H9 (cell line): ENCODE results near the gene CYP2B6. TPM values are rescaled to one million over a fixed set of nuclear protein-coding genes. Genes with fewer than 3 reads are reported as not detected.

Source experiments
- DNase-seq: peaks from one replicate; pipeline ENCODE4 v3.0.0-alpha.2; 2017
- H2AFZ ChIP-seq: one replicate; pipeline ENCODE4 v1.6.1; 2013; ENCODE audit warnings: mild to moderate bottlenecking, low read length, control low read depth, moderate library complexity
- H2AK5ac ChIP-seq: 2 replicates; pipeline ENCODE4 v1.6.1; 2013; ENCODE audit warnings: low read length, control low read depth, mixed read lengths; ENCODE audit not compliant: insufficient read length
- H2BK120ac ChIP-seq: one replicate; pipeline ENCODE4 v1.6.1; 2013; ENCODE audit warnings: low read depth, mild to moderate bottlenecking, low read length, control low read depth, inconsistent platforms; ENCODE audit not compliant: poor library complexity, severe bottlenecking
- H2BK12ac ChIP-seq: 2 replicates; pipeline ENCODE4 v1.6.1; 2013; ENCODE audit warnings: low read length, control low read depth, mixed read lengths, low read depth; ENCODE audit not compliant: insufficient read length
- H2BK15ac ChIP-seq: 2 replicates; pipeline ENCODE4 v1.6.1; 2013; ENCODE audit warnings: low read depth, low read length, control low read depth
- H2BK20ac ChIP-seq: one replicate; pipeline ENCODE4 v1.6.1; 2013; ENCODE audit warnings: low read depth, mild to moderate bottlenecking, low read length, control low read depth, inconsistent platforms; ENCODE audit not compliant: poor library complexity, severe bottlenecking
- H2BK5ac ChIP-seq: 2 replicates; pipeline ENCODE4 v1.6.1; 2013; ENCODE audit warnings: low read length, control low read depth, mixed read lengths; ENCODE audit not compliant: insufficient read length
- H3K14ac ChIP-seq: 2 replicates; pipeline ENCODE4 v1.6.1; 2013; ENCODE audit warnings: low read length, control low read depth; ENCODE audit not compliant: insufficient read depth
- H3K18ac ChIP-seq: 2 replicates; pipeline ENCODE4 v1.6.1; 2013; ENCODE audit warnings: low read depth, mild to moderate bottlenecking, mixed read lengths, low read length, control low read depth; ENCODE audit not compliant: insufficient read length
- H3K23ac ChIP-seq: 2 replicates; pipeline ENCODE4 v1.6.1; 2013; ENCODE audit warnings: low read length, control low read depth, mixed read lengths, low read depth; ENCODE audit not compliant: insufficient read length
- H3K23me2 ChIP-seq: 2 replicates; pipeline ENCODE4 v1.6.1; 2013; ENCODE audit warnings: low read depth, mild to moderate bottlenecking, mixed read lengths, low read length, control low read depth; ENCODE audit not compliant: insufficient read length, poor library complexity, severe bottlenecking
- H3K27ac ChIP-seq: 2 replicates; pipeline ENCODE4 v1.5.1; 2013; ENCODE audit warnings: low read length, control low read depth, mixed read lengths, low read depth; ENCODE audit not compliant: insufficient read length
- H3K27me3 ChIP-seq: 2 replicates; pipeline ENCODE4 v1.6.1; 2013; ENCODE audit warnings: low read length, control low read depth, inconsistent platforms; ENCODE audit not compliant: insufficient read depth
- H3K4ac ChIP-seq: 2 replicates; pipeline ENCODE4 v1.6.1; 2013; ENCODE audit warnings: low read depth, mild to moderate bottlenecking, control low read depth, inconsistent platforms, low read length, moderate library complexity
- H3K4me1 ChIP-seq: 2 replicates; pipeline ENCODE4 v1.6.1; 2013; ENCODE audit warnings: low read length, control low read depth, inconsistent platforms; ENCODE audit not compliant: insufficient read depth
- H3K4me2 ChIP-seq: 2 replicates; pipeline ENCODE4 v1.6.1; 2013; ENCODE audit warnings: low read length, control low read depth, mixed read lengths; ENCODE audit not compliant: insufficient read length, insufficient read depth
- H3K56ac ChIP-seq: 2 replicates; pipeline ENCODE4 v1.6.1; 2013; ENCODE audit warnings: low read depth, mild to moderate bottlenecking, mixed read lengths, low read length, control low read depth; ENCODE audit not compliant: insufficient read length
- H3K79me1 ChIP-seq: 2 replicates; pipeline ENCODE4 v1.6.1; 2013; ENCODE audit warnings: low read depth, mild to moderate bottlenecking, moderate library complexity, low read length, control low read depth, inconsistent platforms; ENCODE audit not compliant: insufficient read depth, poor library complexity, severe bottlenecking
- H3K79me2 ChIP-seq: 2 replicates; pipeline ENCODE4 v1.6.1; 2013; ENCODE audit warnings: low read length, control low read depth, inconsistent platforms; ENCODE audit not compliant: insufficient read depth
- H3K9ac ChIP-seq: 2 replicates; pipeline ENCODE4 v1.6.1; 2013; ENCODE audit warnings: low read length, control low read depth, mixed read lengths; ENCODE audit not compliant: insufficient read length; ENCODE audit errors: extremely low read depth
- H3K9me3 ChIP-seq: one replicate; pipeline ENCODE4 v1.6.1; 2013; ENCODE audit warnings: low read depth, low read length, inconsistent platforms; ENCODE audit not compliant: control insufficient read depth
- H3T11ph ChIP-seq: one replicate; pipeline ENCODE4 v1.6.1; 2013; ENCODE audit warnings: mild to moderate bottlenecking, low read length, control low read depth, inconsistent platforms
- H4K20me1 ChIP-seq: one replicate; pipeline ENCODE4 v1.6.1; 2013; ENCODE audit not compliant: control insufficient read depth, insufficient read length, insufficient read depth
- H4K5ac ChIP-seq: 2 replicates; pipeline ENCODE4 v1.6.1; 2013; ENCODE audit warnings: low read depth, mild to moderate bottlenecking, mixed read lengths, low read length, control low read depth; ENCODE audit not compliant: insufficient read length
- H4K8ac ChIP-seq: replicated peaks from 2 replicates; pipeline ENCODE4 v1.6.1; 2013; ENCODE audit warnings: low read length, control low read depth, mixed read lengths, low read depth; ENCODE audit not compliant: insufficient read length
- H4K91ac ChIP-seq: 2 replicates; pipeline ENCODE4 v1.6.1; 2013; ENCODE audit warnings: low read depth, mild to moderate bottlenecking, moderate library complexity, mixed read lengths, low read length, control low read depth; ENCODE audit not compliant: insufficient read length
- H3K27ac Mint-ChIP-seq, 3 experiments: 2 replicates in 2 of 3; 3 replicates in 1 of 3; pipeline ENCODE4 v1.8.0; 2020 to 2021; ENCODE audit warnings: mixed read lengths in 3 of 3, mild to moderate bottlenecking in 1 of 3, moderate library complexity in 1 of 3
- H3K27me3 Mint-ChIP-seq: 2 replicates; pipeline ENCODE4 v1.8.0; 2021; ENCODE audit warnings: low read depth, mild to moderate bottlenecking, moderate library complexity, mixed read lengths
- H3K36me3 Mint-ChIP-seq, 3 experiments: 2 replicates in 2 of 3; 3 replicates in 1 of 3; pipeline ENCODE4 v1.8.0; 2020 to 2021; ENCODE audit warnings: low read depth in 3 of 3, mixed read lengths in 3 of 3; ENCODE audit not compliant: insufficient read depth in 1 of 3
- H3K4me1 Mint-ChIP-seq, 2 experiments: 2 replicates each; pipeline ENCODE4 v1.8.0; 2020; ENCODE audit warnings: mixed read lengths in 2 of 2
- H3K4me3 Mint-ChIP-seq, 2 experiments: 2 replicates in 1 of 2; 3 replicates in 1 of 2; pipeline ENCODE4 v1.8.0; 2020 to 2021; ENCODE audit warnings: mild to moderate bottlenecking in 2 of 2, mixed read lengths in 2 of 2, moderate library complexity in 1 of 2
- H3K9me3 Mint-ChIP-seq, 2 experiments: 2 replicates in 1 of 2; 3 replicates in 1 of 2; pipeline ENCODE4 v1.8.0; 2020; ENCODE audit warnings: mild to moderate bottlenecking in 2 of 2, mixed read lengths in 2 of 2, moderate library complexity in 1 of 2
- WGBS: extraction: QIAGEN DNeasy Blood & Tissue Kit; methylation state at CpG from one replicate; pipeline ENCODE4 v1.1.7; 2013; ENCODE audit warnings: missing lambda C conversion rate, low lambda C conversion rate, mixed read lengths; ENCODE audit not compliant: insufficient read length; ENCODE audit errors: extremely low coverage; 5-methylcytosine and 5-hydroxymethylcytosine counted together
- total RNA-seq: library from RNA; stranded (reverse); gene quantifications from 2 replicates; pipeline ENCODE4 v1.2.1, GENCODE V29; 2021
- TF ChIP-seq, protein P1 (sequence below): fragments of 200-600 bp; sonication (generic); conservative IDR thresholded peaks from 3 replicates; pipeline ENCODE4 v1.8.0; 2021; ENCODE audit warnings: antibody characterized with exemption, mild to moderate bottlenecking

CYP2B6 gene
- total RNA-seq, 1 experiment from 2014 or later = 3.0 TPM

DNA sequence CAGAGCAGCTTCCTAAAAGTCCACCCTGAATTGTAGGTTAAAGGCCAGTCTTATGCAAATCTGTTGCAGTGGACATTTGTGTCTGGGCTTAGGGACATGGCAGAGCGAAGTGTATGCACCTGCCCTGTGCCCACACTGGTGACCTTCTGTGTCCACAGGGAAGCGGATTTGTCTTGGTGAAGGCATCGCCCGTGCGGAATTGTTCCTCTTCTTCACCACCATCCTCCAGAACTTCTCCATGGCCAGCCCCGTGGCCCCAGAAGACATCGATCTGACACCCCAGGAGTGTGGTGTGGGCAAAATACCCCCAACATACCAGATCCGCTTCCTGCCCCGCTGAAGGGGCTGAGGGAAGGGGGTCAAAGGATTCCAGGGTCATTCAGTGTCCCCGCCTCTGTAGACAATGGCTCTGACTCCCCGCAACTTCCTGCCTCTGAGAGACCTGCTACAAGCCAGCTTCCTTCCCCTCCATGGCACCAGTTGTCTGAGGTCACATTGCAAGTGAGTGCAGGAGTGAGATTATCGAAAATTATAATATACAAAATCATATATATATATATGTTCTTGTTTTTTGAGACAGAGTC lies 25.5 kb downstream of the CYP2B6 start:
- Mint-ChIP-seq H3K4me3 (no peak overlapping the region), H3K4me1 (peaks cover 0 to 2% of the 10 kb centered on the region in 2 experiments; a peak in 1 of 4 replicates), H3K36me3 (0 out of 7 replicates have a peak, but pooled peaks cover 0 to 3% (median 0%) of the 10 kb centered on the region in 3 experiments), H3K27ac (no peak overlapping the region; a peak in 1 of 7 replicates), H3K27me3 (peaks cover 2% of the 10 kb centered on the region), H3K9me3 (no peaks in the 10 kb centered on the region)
- Histone ChIP-seq H3K4me1 (no peaks in the 10 kb centered on the region), H3K4me2 (no peak overlapping the region), H3K14ac (no peak overlapping the region), H3K4ac (no peak overlapping the region), H2BK12ac (no peak overlapping the region), H3K23me2 (no peaks in the 10 kb centered on the region), H2BK120ac (no peak overlapping the region), H3K23ac (no peak overlapping the region), H3K56ac (no peak overlapping the region), H3K79me2 (no peaks in the 10 kb centered on the region), H3K27me3 (no peaks in the 10 kb centered on the region), H3K27ac (no peak overlapping the region), H3K79me1 (no peaks in the 10 kb centered on the region), H3K9ac (no peak overlapping the region), H2BK5ac (no peak overlapping the region), H2AFZ (no peak overlapping the region), H3T11ph (no peak overlapping the region), H2BK15ac (no peak overlapping the region), H4K20me1 (no peaks in the 10 kb centered on the region), H4K8ac (no peak overlapping the region), H4K5ac (no peak overlapping the region), H4K91ac (no peak overlapping the region), H3K9me3 (no peaks in the 10 kb centered on the region), H2AK5ac (no peak overlapping the region), H2BK20ac (no peak overlapping the region), H3K18ac (no peak overlapping the region)
- DNase-seq = no peak
- no CpG with 5 or more reads among the region's 12 CpGs for WGBS
- TF ChIP-seq, protein P1, sequence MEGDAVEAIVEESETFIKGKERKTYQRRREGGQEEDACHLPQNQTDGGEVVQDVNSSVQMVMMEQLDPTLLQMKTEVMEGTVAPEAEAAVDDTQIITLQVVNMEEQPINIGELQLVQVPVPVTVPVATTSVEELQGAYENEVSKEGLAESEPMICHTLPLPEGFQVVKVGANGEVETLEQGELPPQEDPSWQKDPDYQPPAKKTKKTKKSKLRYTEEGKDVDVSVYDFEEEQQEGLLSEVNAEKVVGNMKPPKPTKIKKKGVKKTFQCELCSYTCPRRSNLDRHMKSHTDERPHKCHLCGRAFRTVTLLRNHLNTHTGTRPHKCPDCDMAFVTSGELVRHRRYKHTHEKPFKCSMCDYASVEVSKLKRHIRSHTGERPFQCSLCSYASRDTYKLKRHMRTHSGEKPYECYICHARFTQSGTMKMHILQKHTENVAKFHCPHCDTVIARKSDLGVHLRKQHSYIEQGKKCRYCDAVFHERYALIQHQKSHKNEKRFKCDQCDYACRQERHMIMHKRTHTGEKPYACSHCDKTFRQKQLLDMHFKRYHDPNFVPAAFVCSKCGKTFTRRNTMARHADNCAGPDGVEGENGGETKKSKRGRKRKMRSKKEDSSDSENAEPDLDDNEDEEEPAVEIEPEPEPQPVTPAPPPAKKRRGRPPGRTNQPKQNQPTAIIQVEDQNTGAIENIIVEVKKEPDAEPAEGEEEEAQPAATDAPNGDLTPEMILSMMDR = no peak
